H9 (cell line): ENCODE data around the gene AQP7. TPM values are rescaled to one million over a fixed set of nuclear protein-coding genes. Genes with fewer than 3 reads are reported as not detected.
"Not testable (repeated sequence)": the region's sequence is repeated elsewhere in the genome, so short reads cannot be mapped to it uniquely, and the experiment has no call there.

ENCODE experiments used
- DNase-seq: peaks from one replicate; pipeline ENCODE4 v3.0.0-alpha.2; 2017
- H2AFZ ChIP-seq: one replicate; pipeline ENCODE4 v1.6.1; 2013; ENCODE audit warnings: mild to moderate bottlenecking, low read length, control low read depth, moderate library complexity
- H2AK5ac ChIP-seq: 2 replicates; pipeline ENCODE4 v1.6.1; 2013; ENCODE audit warnings: low read length, control low read depth, mixed read lengths; ENCODE audit not compliant: insufficient read length
- H2BK120ac ChIP-seq: one replicate; pipeline ENCODE4 v1.6.1; 2013; ENCODE audit warnings: low read depth, mild to moderate bottlenecking, low read length, control low read depth, inconsistent platforms; ENCODE audit not compliant: poor library complexity, severe bottlenecking
- H2BK12ac ChIP-seq: 2 replicates; pipeline ENCODE4 v1.6.1; 2013; ENCODE audit warnings: low read length, control low read depth, mixed read lengths, low read depth; ENCODE audit not compliant: insufficient read length
- H2BK15ac ChIP-seq: 2 replicates; pipeline ENCODE4 v1.6.1; 2013; ENCODE audit warnings: low read depth, low read length, control low read depth
- H2BK20ac ChIP-seq: one replicate; pipeline ENCODE4 v1.6.1; 2013; ENCODE audit warnings: low read depth, mild to moderate bottlenecking, low read length, control low read depth, inconsistent platforms; ENCODE audit not compliant: poor library complexity, severe bottlenecking
- H2BK5ac ChIP-seq: 2 replicates; pipeline ENCODE4 v1.6.1; 2013; ENCODE audit warnings: low read length, control low read depth, mixed read lengths; ENCODE audit not compliant: insufficient read length
- H3K14ac ChIP-seq: 2 replicates; pipeline ENCODE4 v1.6.1; 2013; ENCODE audit warnings: low read length, control low read depth; ENCODE audit not compliant: insufficient read depth
- H3K18ac ChIP-seq: 2 replicates; pipeline ENCODE4 v1.6.1; 2013; ENCODE audit warnings: low read depth, mild to moderate bottlenecking, mixed read lengths, low read length, control low read depth; ENCODE audit not compliant: insufficient read length
- H3K23ac ChIP-seq: 2 replicates; pipeline ENCODE4 v1.6.1; 2013; ENCODE audit warnings: low read length, control low read depth, mixed read lengths, low read depth; ENCODE audit not compliant: insufficient read length
- H3K23me2 ChIP-seq: 2 replicates; pipeline ENCODE4 v1.6.1; 2013; ENCODE audit warnings: low read depth, mild to moderate bottlenecking, mixed read lengths, low read length, control low read depth; ENCODE audit not compliant: insufficient read length, poor library complexity, severe bottlenecking
- H3K27ac ChIP-seq: 2 replicates; pipeline ENCODE4 v1.5.1; 2013; ENCODE audit warnings: low read length, control low read depth, mixed read lengths, low read depth; ENCODE audit not compliant: insufficient read length
- H3K27me3 ChIP-seq: 2 replicates; pipeline ENCODE4 v1.6.1; 2013; ENCODE audit warnings: low read length, control low read depth, inconsistent platforms; ENCODE audit not compliant: insufficient read depth
- H3K4ac ChIP-seq: 2 replicates; pipeline ENCODE4 v1.6.1; 2013; ENCODE audit warnings: low read depth, mild to moderate bottlenecking, control low read depth, inconsistent platforms, low read length, moderate library complexity
- H3K4me1 ChIP-seq: 2 replicates; pipeline ENCODE4 v1.6.1; 2013; ENCODE audit warnings: low read length, control low read depth, inconsistent platforms; ENCODE audit not compliant: insufficient read depth
- H3K4me2 ChIP-seq: 2 replicates; pipeline ENCODE4 v1.6.1; 2013; ENCODE audit warnings: low read length, control low read depth, mixed read lengths; ENCODE audit not compliant: insufficient read length, insufficient read depth
- H3K56ac ChIP-seq: 2 replicates; pipeline ENCODE4 v1.6.1; 2013; ENCODE audit warnings: low read depth, mild to moderate bottlenecking, mixed read lengths, low read length, control low read depth; ENCODE audit not compliant: insufficient read length
- H3K79me1 ChIP-seq: 2 replicates; pipeline ENCODE4 v1.6.1; 2013; ENCODE audit warnings: low read depth, mild to moderate bottlenecking, moderate library complexity, low read length, control low read depth, inconsistent platforms; ENCODE audit not compliant: insufficient read depth, poor library complexity, severe bottlenecking
- H3K79me2 ChIP-seq: 2 replicates; pipeline ENCODE4 v1.6.1; 2013; ENCODE audit warnings: low read length, control low read depth, inconsistent platforms; ENCODE audit not compliant: insufficient read depth
- H3K9ac ChIP-seq: 2 replicates; pipeline ENCODE4 v1.6.1; 2013; ENCODE audit warnings: low read length, control low read depth, mixed read lengths; ENCODE audit not compliant: insufficient read length; ENCODE audit errors: extremely low read depth
- H3K9me3 ChIP-seq: one replicate; pipeline ENCODE4 v1.6.1; 2013; ENCODE audit warnings: low read depth, low read length, inconsistent platforms; ENCODE audit not compliant: control insufficient read depth
- H3T11ph ChIP-seq: one replicate; pipeline ENCODE4 v1.6.1; 2013; ENCODE audit warnings: mild to moderate bottlenecking, low read length, control low read depth, inconsistent platforms
- H4K20me1 ChIP-seq: one replicate; pipeline ENCODE4 v1.6.1; 2013; ENCODE audit not compliant: control insufficient read depth, insufficient read length, insufficient read depth
- H4K5ac ChIP-seq: 2 replicates; pipeline ENCODE4 v1.6.1; 2013; ENCODE audit warnings: low read depth, mild to moderate bottlenecking, mixed read lengths, low read length, control low read depth; ENCODE audit not compliant: insufficient read length
- H4K8ac ChIP-seq: replicated peaks from 2 replicates; pipeline ENCODE4 v1.6.1; 2013; ENCODE audit warnings: low read length, control low read depth, mixed read lengths, low read depth; ENCODE audit not compliant: insufficient read length
- H4K91ac ChIP-seq: 2 replicates; pipeline ENCODE4 v1.6.1; 2013; ENCODE audit warnings: low read depth, mild to moderate bottlenecking, moderate library complexity, mixed read lengths, low read length, control low read depth; ENCODE audit not compliant: insufficient read length
- H3K27ac Mint-ChIP-seq, 3 experiments: 2 replicates in 2 of 3; 3 replicates in 1 of 3; pipeline ENCODE4 v1.8.0; 2020 to 2021; ENCODE audit warnings: mixed read lengths in 3 of 3, mild to moderate bottlenecking in 1 of 3, moderate library complexity in 1 of 3
- H3K27me3 Mint-ChIP-seq: 2 replicates; pipeline ENCODE4 v1.8.0; 2021; ENCODE audit warnings: low read depth, mild to moderate bottlenecking, moderate library complexity, mixed read lengths
- H3K36me3 Mint-ChIP-seq, 3 experiments: 2 replicates in 2 of 3; 3 replicates in 1 of 3; pipeline ENCODE4 v1.8.0; 2020 to 2021; ENCODE audit warnings: low read depth in 3 of 3, mixed read lengths in 3 of 3; ENCODE audit not compliant: insufficient read depth in 1 of 3
- H3K4me1 Mint-ChIP-seq, 2 experiments: 2 replicates each; pipeline ENCODE4 v1.8.0; 2020; ENCODE audit warnings: mixed read lengths in 2 of 2
- H3K4me3 Mint-ChIP-seq, 2 experiments: 2 replicates in 1 of 2; 3 replicates in 1 of 2; pipeline ENCODE4 v1.8.0; 2020 to 2021; ENCODE audit warnings: mild to moderate bottlenecking in 2 of 2, mixed read lengths in 2 of 2, moderate library complexity in 1 of 2
- H3K9me3 Mint-ChIP-seq, 2 experiments: 2 replicates in 1 of 2; 3 replicates in 1 of 2; pipeline ENCODE4 v1.8.0; 2020; ENCODE audit warnings: mild to moderate bottlenecking in 2 of 2, mixed read lengths in 2 of 2, moderate library complexity in 1 of 2
- WGBS: extraction: QIAGEN DNeasy Blood & Tissue Kit; methylation state at CpG from one replicate; pipeline ENCODE4 v1.1.7; 2013; ENCODE audit warnings: missing lambda C conversion rate, low lambda C conversion rate, mixed read lengths; ENCODE audit not compliant: insufficient read length; ENCODE audit errors: extremely low coverage; 5-methylcytosine and 5-hydroxymethylcytosine counted together
- total RNA-seq: library from RNA; stranded (reverse); gene quantifications from 2 replicates; pipeline ENCODE4 v1.2.1, GENCODE V29; 2021
- TF ChIP-seq, protein P1 (sequence below): fragments of 200-600 bp; sonication (generic); conservative IDR thresholded peaks from 3 replicates; pipeline ENCODE4 v1.8.0; 2021; ENCODE audit warnings: antibody characterized with exemption, mild to moderate bottlenecking

Gene AQP7
- total RNA-seq, 1 experiment from 2014 or later: not detected

DNA sequence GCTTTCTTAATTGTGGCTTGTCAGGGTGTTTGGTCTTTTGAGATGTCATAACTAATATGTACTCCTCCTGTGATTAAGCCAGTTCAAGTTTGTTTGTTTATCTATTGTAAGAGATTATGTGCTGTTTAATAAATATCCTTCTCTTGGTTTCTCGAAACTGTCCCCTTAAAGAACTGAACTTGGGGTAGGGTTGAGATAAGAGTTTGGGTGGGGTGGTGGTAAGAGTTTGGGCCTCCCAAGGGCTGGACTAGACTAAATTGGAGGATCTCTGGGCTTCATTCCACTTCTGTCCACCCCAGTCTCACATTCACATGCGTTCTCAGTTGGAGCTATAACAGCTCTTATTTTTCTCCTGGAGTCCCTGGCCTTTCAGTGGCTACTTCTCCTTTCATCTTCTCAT, 38.2 kb downstream of the AQP7 start:
- no peak overlapping the region for H3K4ac ChIP-seq
- H3K4me2 ChIP-seq: no peak overlapping the region
- Mint-ChIP-seq H3K4me1 (no peaks in the 10 kb centered on the region), H3K36me3 (peaks cover 3 to 25% (median 19%) of the 10 kb centered on the region in 3 experiments; a peak in 6 of 7 replicates), H3K4me3 (no peak overlapping the region), H3K27me3 (no peaks in the 10 kb centered on the region), H3K9me3 (no peaks in the 10 kb centered on the region), H3K27ac (no peak overlapping the region)
- H3K9ac ChIP-seq: no peak overlapping the region
- H2BK15ac ChIP-seq: no peak overlapping the region
- no peak overlapping the region for H2BK120ac ChIP-seq
- no peak overlapping the region for H4K5ac ChIP-seq
- no peak overlapping the region for H4K8ac ChIP-seq
- no peak overlapping the region for H3K27ac ChIP-seq
- no peak overlapping the region for H2AFZ ChIP-seq
- no peaks in the 10 kb centered on the region for H3K23me2 ChIP-seq
- H2BK20ac ChIP-seq: no peak overlapping the region
- no peak overlapping the region for H3K18ac ChIP-seq
- no CpG with 5 or more reads among the region's 2 CpGs for WGBS
- H2AK5ac ChIP-seq: no peak overlapping the region
- H3K14ac ChIP-seq: no peak overlapping the region
- H3K9me3 ChIP-seq: no peaks in the 10 kb centered on the region
- TF ChIP-seq, protein P1, sequence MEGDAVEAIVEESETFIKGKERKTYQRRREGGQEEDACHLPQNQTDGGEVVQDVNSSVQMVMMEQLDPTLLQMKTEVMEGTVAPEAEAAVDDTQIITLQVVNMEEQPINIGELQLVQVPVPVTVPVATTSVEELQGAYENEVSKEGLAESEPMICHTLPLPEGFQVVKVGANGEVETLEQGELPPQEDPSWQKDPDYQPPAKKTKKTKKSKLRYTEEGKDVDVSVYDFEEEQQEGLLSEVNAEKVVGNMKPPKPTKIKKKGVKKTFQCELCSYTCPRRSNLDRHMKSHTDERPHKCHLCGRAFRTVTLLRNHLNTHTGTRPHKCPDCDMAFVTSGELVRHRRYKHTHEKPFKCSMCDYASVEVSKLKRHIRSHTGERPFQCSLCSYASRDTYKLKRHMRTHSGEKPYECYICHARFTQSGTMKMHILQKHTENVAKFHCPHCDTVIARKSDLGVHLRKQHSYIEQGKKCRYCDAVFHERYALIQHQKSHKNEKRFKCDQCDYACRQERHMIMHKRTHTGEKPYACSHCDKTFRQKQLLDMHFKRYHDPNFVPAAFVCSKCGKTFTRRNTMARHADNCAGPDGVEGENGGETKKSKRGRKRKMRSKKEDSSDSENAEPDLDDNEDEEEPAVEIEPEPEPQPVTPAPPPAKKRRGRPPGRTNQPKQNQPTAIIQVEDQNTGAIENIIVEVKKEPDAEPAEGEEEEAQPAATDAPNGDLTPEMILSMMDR: no peak
- H2BK5ac ChIP-seq: no peak overlapping the region
- no peaks in the 10 kb centered on the region for H3K79me1 ChIP-seq
- H3K23ac ChIP-seq: no peak overlapping the region
- no peak overlapping the region for H3T11ph ChIP-seq
- H3K56ac ChIP-seq: no peak overlapping the region
- no peaks in the 10 kb centered on the region for H4K20me1 ChIP-seq
- H3K4me1 ChIP-seq: no peaks in the 10 kb centered on the region
- no peaks in the 10 kb centered on the region for H3K79me2 ChIP-seq
- no peaks in the 10 kb centered on the region for H3K27me3 ChIP-seq
- H2BK12ac ChIP-seq: no peak overlapping the region
- H4K91ac ChIP-seq: no peak overlapping the region
- DNase-seq: no peak

DNA sequence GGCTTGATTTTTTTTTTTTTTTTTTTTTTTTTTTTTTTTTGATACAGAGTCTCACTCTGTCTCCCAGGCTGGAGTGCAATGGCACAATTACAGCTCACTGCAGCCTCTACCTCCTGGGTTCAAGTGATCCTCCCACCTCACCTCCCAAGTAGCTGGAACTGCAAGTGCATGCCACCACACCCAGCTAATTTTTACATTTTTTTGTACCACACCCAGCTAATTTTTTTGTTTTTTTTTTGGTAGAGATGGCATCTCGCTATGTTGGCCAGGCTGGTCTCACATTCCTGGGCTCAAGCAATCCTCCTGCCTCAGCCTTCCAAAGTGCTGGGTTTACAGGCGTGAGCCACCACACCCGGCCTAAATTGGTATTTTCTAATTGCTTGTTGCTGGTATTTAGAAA, 43.7 kb downstream of the AQP7 start:
- not testable (repeated sequence) for H4K91ac ChIP-seq, H2BK120ac ChIP-seq, H3K56ac ChIP-seq, H3K4me3 Mint-ChIP-seq, H3K4ac ChIP-seq, H3K27ac Mint-ChIP-seq, H3K4me1 Mint-ChIP-seq, DNase-seq, H2BK20ac ChIP-seq, H2AFZ ChIP-seq, H3K27ac ChIP-seq, H3K9me3 Mint-ChIP-seq, H4K5ac ChIP-seq, H4K8ac ChIP-seq, H3K79me1 ChIP-seq, H3K9me3 ChIP-seq, H3K18ac ChIP-seq, H2BK12ac ChIP-seq, H3K27me3 ChIP-seq, H2BK5ac ChIP-seq, H3K4me1 ChIP-seq, H2AK5ac ChIP-seq, H3K14ac ChIP-seq, H3K79me2 ChIP-seq, H2BK15ac ChIP-seq, H3K9ac ChIP-seq, H3K23me2 ChIP-seq, H3T11ph ChIP-seq, H3K27me3 Mint-ChIP-seq, H3K4me2 ChIP-seq, H4K20me1 ChIP-seq, H3K23ac ChIP-seq
- H3K36me3 Mint-ChIP-seq: peaks cover 2 to 18% (median 3%) of the 10 kb centered on the region in 3 experiments; a peak in 3 of 7 replicates
- no CpG with 5 or more reads among the region's 3 CpGs for whole genome bisulfite sequencing
